GM12878 (cell line): ENCODE data around the gene QSOX1. TPM values are rescaled to one million over a fixed set of nuclear protein-coding genes. Genes with fewer than 3 reads are reported as not detected.

Experiments
- ATAC-seq: fragments of 200-7000 bp; cut with Tn5 transposase; 3 replicates; pipeline ENCODE4 v1.9.1; 2020; ENCODE audit warnings: mild to moderate bottlenecking, moderate library complexity
- BruUV-seq: library from RNA; stranded (reverse); fragments of 400-500 nt; replicated peaks from 2 replicates; lab custom pipeline; 2021; lab: Mats Ljungman, UMichigan
- CTCF ChIA-PET: fragments of 300-600 bp; sonication (Branson Sonifier 250); formaldehyde crosslinking; extraction: SDS; loops from one replicate; lab custom pipeline; 2021; ENCODE audit warnings: inconsistent platforms; lab: Yijun Ruan, JAX
- POLR2A ChIA-PET: fragments of 350-600 bp; formaldehyde crosslinking; extraction: SDS; loops from one replicate; lab custom pipeline; 2021; ENCODE audit warnings: inconsistent platforms; lab: Charles Lee
- RAD21 ChIA-PET: fragments of 300-600 bp; sonication (Branson Sonifier 250); formaldehyde crosslinking; loops from one replicate; lab custom pipeline; 2023; ENCODE audit warnings: antibody characterized with exemption; ENCODE audit not compliant: unreplicated experiment; lab: Charles Lee
- SMC1A ChIA-PET: fragments of 300-600 bp; sonication (Branson Sonifier 250); formaldehyde crosslinking; loops from one replicate; lab custom pipeline; 2023; ENCODE audit not compliant: unreplicated experiment, uncharacterized antibody; lab: Charles Lee
- DNase-seq: peaks from one replicate; pipeline ENCODE4 v3.0.0-alpha.2; 2011; ENCODE audit warnings: low read depth, low spot score
- FAIRE-seq: peaks from 3 replicates; lab custom pipeline; 2011; peaks lifted over from hg19 to GRCh38; lab: Jason Lieb, UNC
- H2AFZ ChIP-seq: 2 replicates; pipeline ENCODE4 v1.6.0; 2011; ENCODE audit warnings: low read depth, low read length, control low read depth; ENCODE audit not compliant: control insufficient read depth
- H3K27ac ChIP-seq: 2 replicates; pipeline ENCODE4 v1.5.1; 2011; ENCODE audit warnings: control low read depth; ENCODE audit not compliant: control insufficient read depth, insufficient read depth
- H3K27me3 ChIP-seq, 2 experiments: replicated peaks in 1 of 2; 2 replicates each; pipeline versions ENCODE4 v1.6.0 to v1.6.1; 2011; ENCODE audit warnings: low read length in 1 of 2; ENCODE audit not compliant: control insufficient read depth in 2 of 2, insufficient read depth in 2 of 2
- H3K36me3 ChIP-seq, 2 experiments: 2 replicates each; pipeline ENCODE4 v1.5.1; 2011; ENCODE audit warnings: low read length in 1 of 2; ENCODE audit not compliant: control insufficient read depth in 2 of 2, insufficient read depth in 2 of 2
- H3K4me1 ChIP-seq: 2 replicates; pipeline ENCODE4 v1.6.1; 2011; ENCODE audit warnings: mild to moderate bottlenecking, low read length, moderate library complexity, mixed read lengths; ENCODE audit not compliant: control insufficient read depth, insufficient read depth
- H3K4me2 ChIP-seq: 2 replicates; pipeline ENCODE4 v1.6.0; 2011; ENCODE audit warnings: control low read depth; ENCODE audit not compliant: control insufficient read depth, insufficient read depth
- H3K4me3 ChIP-seq: fragments of 200-600 bp; sonication (generic); 2 replicates; pipeline ENCODE4 v1.5.1; 2016
- H3K79me2 ChIP-seq: 2 replicates; pipeline ENCODE4 v1.6.0; 2011; ENCODE audit warnings: low read length; ENCODE audit not compliant: control insufficient read depth, insufficient read depth
- H3K9ac ChIP-seq: 2 replicates; pipeline ENCODE4 v1.8.0; 2011; ENCODE audit warnings: low read length, control low read depth, mixed read lengths; ENCODE audit not compliant: control insufficient read depth, insufficient read depth
- H3K9me3 ChIP-seq: replicated peaks from 3 replicates; pipeline ENCODE4 v1.5.1; 2011; ENCODE audit warnings: mild to moderate bottlenecking, low read length; ENCODE audit not compliant: control insufficient read depth, insufficient read depth
- H4K20me1 ChIP-seq: 2 replicates; pipeline ENCODE4 v1.6.0; 2011; ENCODE audit not compliant: control insufficient read depth, insufficient read depth
- EZH2 ChIP-seq: IDR thresholded peaks from 2 replicates; pipeline ENCODE4 v1.6.1; 2012; ENCODE audit warnings: low read depth, mild to moderate bottlenecking, control low read depth, inconsistent platforms, low read length, borderline replicate concordance; ENCODE audit not compliant: control insufficient read depth
- FOS ChIP-seq: IDR thresholded peaks from 3 replicates; pipeline ENCODE4 v1.6.1; 2011; ENCODE audit warnings: borderline replicate concordance; ENCODE audit not compliant: insufficient read length; ENCODE audit errors: extremely low read depth
- NBN ChIP-seq: fragments of 450-650 bp; IDR thresholded peaks from 2 replicates; pipeline ENCODE4 v1.6.1; 2016
- NFXL1 ChIP-seq: fragments of 450-650 bp; IDR thresholded peaks from 2 replicates; pipeline ENCODE4 v1.6.1; 2017; ENCODE audit warnings: antibody characterized with exemption, mild to moderate bottlenecking, borderline replicate concordance
- SRF ChIP-seq, 2 experiments: IDR thresholded peaks; 2 replicates each; pipeline ENCODE4 v1.6.1; 2011; ENCODE audit warnings: low read depth in 2 of 2, low read length in 2 of 2, mild to moderate bottlenecking in 1 of 2, moderate library complexity in 1 of 2
- WGBS: methylation state at CpG from one replicate; pipeline ENCODE4 v1.1.6; 2016; ENCODE audit warnings: low lambda C conversion rate; ENCODE audit not compliant: insufficient replicate concordance, insufficient coverage; ENCODE audit errors: missing lambda C conversion rate; 5-methylcytosine and 5-hydroxymethylcytosine counted together
- in situ Hi-C: fragments of 300-500 bp; cut with MboI; formaldehyde crosslinking; loops from 9 replicates; pipeline ENCODE4 v1.14.3; 2018; ENCODE audit warnings: mixed read lengths
- intact Hi-C: fragments of 100-400 bp; cut with micrococcal nuclease; formaldehyde crosslinking; loops from one replicate; pipeline ENCODE4 v1.14.2; 2022; ENCODE audit not compliant: unreplicated experiment
- polyA plus RNA-seq, 11 experiments: library from polyadenylated mRNA; depleted of rRNA in 4 of 11; unstranded in 6 of 11; stranded (reverse) in 5 of 11; fragments of >200 nt; fragmentation: Nextera tagmentation in 4 of 11; fragmentation: Illumina TruSeq in 1 of 11; extraction: Ambion mirVana in 4 of 11; extraction: Trizol in 1 of 11; gene quantifications; 1 replicate in 1 of 11; 2 replicates in 10 of 11; pipeline versions ENCODE4 v1.2.1 to v1.2.3, GENCODE V29; 2011 to 2016; ENCODE audit warnings: inconsistent platforms in 2 of 11, missing spikeins in 2 of 11, low read depth in 1 of 11
- total RNA-seq, 4 experiments: library from RNA; depleted of rRNA in 3 of 4; stranded (reverse); fragments of >200 nt in 3 of 4; fragmentation: Illumina TruSeq in 1 of 4; extraction: Trizol in 1 of 4; gene quantifications; 2 replicates each; pipeline versions ENCODE4 v1.2.1 to v1.2.3, GENCODE V29; 2013 to 2021
- TF ChIP-seq, protein P1 (sequence below): IDR thresholded peaks from 2 replicates; pipeline ENCODE4 v1.6.1; 2012; ENCODE audit warnings: low read depth, low read length, improper control_type of control experiment
- TF ChIP-seq, protein P2 (sequence below): fragments of 450-650 bp; formaldehyde crosslinking; IDR thresholded peaks from 2 replicates; pipeline ENCODE4 v1.4.0; 2022; ENCODE audit warnings: mild to moderate bottlenecking, moderate library complexity

QSOX1 gene
- total and polyA plus RNA-seq, 10 of the 15 experiments (the other 5 are each of a cell fraction or from before 2014, with no cell fraction given), result 1.8 to 31.3 (median 11.2) TPM

DNA sequence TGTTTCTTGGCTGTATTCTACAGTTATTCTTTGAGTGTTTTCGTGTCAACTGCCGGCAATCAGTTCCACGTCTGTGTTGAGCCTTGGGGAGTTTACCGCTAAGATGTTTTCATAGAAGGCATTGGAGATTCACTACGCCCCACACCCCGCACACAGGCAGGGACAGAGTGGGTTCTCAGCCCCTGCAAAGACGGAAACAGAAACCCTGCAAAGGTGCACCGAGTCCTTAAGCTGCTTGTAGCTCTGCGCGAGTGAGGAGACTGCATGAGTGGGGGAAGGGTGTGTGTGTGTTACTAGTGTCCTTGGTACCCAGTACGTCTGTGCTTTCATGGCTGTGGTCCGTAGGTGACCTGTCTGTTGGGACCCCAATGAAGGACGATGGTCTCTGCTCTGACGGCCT lies 77.3 kb downstream of the QSOX1 start:
- no peak for ATAC-seq
- ChIA-PET RAD21 (interaction anchor here (0.7 kb wide), 1 partner anchor 155 kb away, joined by 3 read pairs; no protein-coding TSS in a partner anchor), CTCF (no interaction called here), POLR2A (no interaction called here)
- H3K79me2 ChIP-seq, result no peaks in the 10 kb centered on the region
- no peak overlapping the region for H2AFZ ChIP-seq
- H3K9me3 ChIP-seq, result no peaks in the 10 kb centered on the region; the same call in 2 of the 3 replicates
- BruUV-seq, result no TSS peak
- peaks cover 6% of the 10 kb centered on the region for H3K4me1 ChIP-seq
- intact Hi-C loops, result no loop called here
- H3K27me3 ChIP-seq, result peaks cover 38 to 46% of the 10 kb centered on the region in 2 experiments
- FAIRE-seq, result no peak
- H3K4me3 ChIP-seq, result no peak overlapping the region; the same call in 1 of the 2 replicates
- WGBS, result 18% methylated on average over 14 of the region's 14 CpGs
- in situ Hi-C loops, result no loop called here
- DNase-seq, result no peak
- TF ChIP-seq NFXL1 (no peak), EZH2 (0 out of 2 replicates have a peak, but pooled peaks have one; percentile 83), NBN (no peak), SRF (IDR thresholded peaks at IDR 0.05; ENCODE audit: low read depth in 2 of 2, low read length in 2 of 2) (no peak), FOS (no peak)
- TF ChIP-seq, protein P1, sequence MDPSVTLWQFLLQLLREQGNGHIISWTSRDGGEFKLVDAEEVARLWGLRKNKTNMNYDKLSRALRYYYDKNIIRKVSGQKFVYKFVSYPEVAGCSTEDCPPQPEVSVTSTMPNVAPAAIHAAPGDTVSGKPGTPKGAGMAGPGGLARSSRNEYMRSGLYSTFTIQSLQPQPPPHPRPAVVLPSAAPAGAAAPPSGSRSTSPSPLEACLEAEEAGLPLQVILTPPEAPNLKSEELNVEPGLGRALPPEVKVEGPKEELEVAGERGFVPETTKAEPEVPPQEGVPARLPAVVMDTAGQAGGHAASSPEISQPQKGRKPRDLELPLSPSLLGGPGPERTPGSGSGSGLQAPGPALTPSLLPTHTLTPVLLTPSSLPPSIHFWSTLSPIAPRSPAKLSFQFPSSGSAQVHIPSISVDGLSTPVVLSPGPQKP, result no peak
- TF ChIP-seq, protein P2, sequence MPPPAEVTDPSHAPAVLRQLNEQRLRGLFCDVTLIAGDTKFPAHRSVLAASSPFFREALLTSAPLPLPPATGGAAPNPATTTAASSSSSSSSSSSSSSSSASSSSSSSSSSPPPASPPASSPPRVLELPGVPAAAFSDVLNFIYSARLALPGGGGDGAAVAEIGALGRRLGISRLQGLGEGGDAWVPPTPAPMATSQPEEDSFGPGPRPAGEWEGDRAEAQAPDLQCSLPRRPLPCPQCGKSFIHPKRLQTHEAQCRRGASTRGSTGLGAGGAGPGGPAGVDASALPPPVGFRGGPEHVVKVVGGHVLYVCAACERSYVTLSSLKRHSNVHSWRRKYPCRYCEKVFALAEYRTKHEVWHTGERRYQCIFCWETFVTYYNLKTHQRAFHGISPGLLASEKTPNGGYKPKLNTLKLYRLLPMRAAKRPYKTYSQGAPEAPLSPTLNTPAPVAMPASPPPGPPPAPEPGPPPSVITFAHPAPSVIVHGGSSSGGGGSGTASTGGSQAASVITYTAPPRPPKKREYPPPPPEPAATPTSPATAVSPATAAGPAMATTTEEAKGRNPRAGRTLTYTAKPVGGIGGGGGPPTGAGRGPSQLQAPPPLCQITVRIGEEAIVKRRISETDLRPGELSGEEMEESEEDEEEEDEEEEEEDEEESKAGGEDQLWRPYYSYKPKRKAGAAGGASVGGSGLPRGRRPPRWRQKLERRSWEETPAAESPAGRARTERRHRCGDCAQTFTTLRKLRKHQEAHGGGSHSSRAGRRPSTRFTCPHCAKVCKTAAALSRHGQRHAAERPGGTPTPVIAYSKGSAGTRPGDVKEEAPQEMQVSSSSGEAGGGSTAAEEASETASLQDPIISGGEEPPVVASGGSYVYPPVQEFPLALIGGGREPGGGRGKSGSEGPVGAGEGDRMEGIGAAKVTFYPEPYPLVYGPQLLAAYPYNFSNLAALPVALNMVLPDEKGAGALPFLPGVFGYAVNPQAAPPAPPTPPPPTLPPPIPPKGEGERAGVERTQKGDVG (CRISPR knock-in tag), result no peak
- TF ChIP-seq, all 136 proteins: peak for 1
- Histone ChIP-seq H3K36me3 (no peaks in the 10 kb centered on the region), H4K20me1 (no peaks in the 10 kb centered on the region), H3K9ac (no peak overlapping the region), H3K27ac (no peak overlapping the region), H3K4me2 (peak overlapping the region; percentile 98)
- SMC1A ChIA-PET, result no interaction called here
